ENCODE data around the gene PPP6C. TPM values are rescaled to one million over a fixed set of nuclear protein-coding genes. Genes with fewer than 3 reads are reported as not detected.
"Not testable (repeated sequence)": the region's sequence is repeated elsewhere in the genome, so short reads cannot be mapped to it uniquely, and the experiment has no call there.

Gene PPP6C
- total and polyA plus RNA-seq, 2 experiments from 2014 or later = 31.9 to 46.4 TPM

DNA sequence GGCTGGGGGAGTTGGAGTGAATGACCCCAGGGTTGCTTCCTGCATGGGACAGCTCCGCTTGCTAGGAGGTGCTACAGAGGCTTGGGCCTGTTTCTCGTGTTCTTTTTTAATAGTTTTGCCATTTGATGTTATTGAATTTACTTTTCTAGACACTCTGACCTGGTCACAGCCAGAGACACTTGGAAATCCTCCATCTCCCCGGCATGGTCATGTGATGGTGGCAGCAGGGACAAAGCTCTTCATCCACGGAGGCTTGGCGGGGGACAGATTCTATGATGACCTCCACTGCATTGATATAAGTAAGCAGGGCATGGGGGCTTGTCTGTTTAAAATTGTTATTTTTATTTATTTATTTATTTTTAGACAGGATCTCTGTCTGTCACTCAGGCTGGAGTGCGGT lies 38.2 kb upstream of the PPP6C start (continued):
- no peak for TF ChIP-seq EZH2 (IDR thresholded peaks at IDR 0.05; ENCODE audit: low read depth, unreplicated experiment)
- TF ChIP-seq, protein P1, sequence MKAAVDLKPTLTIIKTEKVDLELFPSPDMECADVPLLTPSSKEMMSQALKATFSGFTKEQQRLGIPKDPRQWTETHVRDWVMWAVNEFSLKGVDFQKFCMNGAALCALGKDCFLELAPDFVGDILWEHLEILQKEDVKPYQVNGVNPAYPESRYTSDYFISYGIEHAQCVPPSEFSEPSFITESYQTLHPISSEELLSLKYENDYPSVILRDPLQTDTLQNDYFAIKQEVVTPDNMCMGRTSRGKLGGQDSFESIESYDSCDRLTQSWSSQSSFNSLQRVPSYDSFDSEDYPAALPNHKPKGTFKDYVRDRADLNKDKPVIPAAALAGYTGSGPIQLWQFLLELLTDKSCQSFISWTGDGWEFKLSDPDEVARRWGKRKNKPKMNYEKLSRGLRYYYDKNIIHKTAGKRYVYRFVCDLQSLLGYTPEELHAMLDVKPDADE (IDR thresholded peaks at IDR 0.05) = no peak
- no peak for TF ChIP-seq POLR2AphosphoS5 (IDR thresholded peaks at IDR 0.05; ENCODE audit: low read depth)

DNA sequence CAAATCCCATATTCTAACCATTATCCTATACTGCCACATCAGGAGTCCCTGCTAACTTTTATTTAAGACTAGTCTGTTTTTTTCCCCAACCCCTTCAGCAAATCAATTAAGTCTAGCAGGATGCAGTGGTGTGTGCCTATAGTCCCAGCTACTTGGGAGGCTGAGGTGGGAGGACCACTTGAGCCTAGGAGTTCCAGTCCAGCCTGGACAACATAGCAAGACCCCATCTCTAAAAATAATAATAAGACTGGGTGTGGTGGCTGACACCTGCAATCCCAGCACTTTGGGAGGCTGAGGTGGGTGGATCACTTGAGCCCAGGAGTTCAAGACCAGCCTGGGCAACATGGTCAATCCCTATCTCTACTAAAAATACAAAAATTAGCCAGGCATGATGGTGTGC lies 35.3 kb upstream of the PPP6C start:
- not testable (repeated sequence) for DNase-seq (ENCODE audit: low spot score); H3K27ac Mint-ChIP-seq; H3K9me2 ChIP-seq (ENCODE audit: insufficient read depth); H3K4me1 Mint-ChIP-seq; H2AFZ ChIP-seq; H3K36me3 ChIP-seq (ENCODE audit: insufficient read depth); H3K4me3 ChIP-seq; H3K27me3 Mint-ChIP-seq (ENCODE audit: insufficient read depth, low read depth, poor library complexity); H3K4me3 Mint-ChIP-seq; H3K4me2 ChIP-seq; H3F3A ChIP-seq (replicated peaks; ENCODE audit: low read depth); H4K20me1 ChIP-seq (replicated peaks; ENCODE audit: insufficient read depth); H3K27me3 ChIP-seq (ENCODE audit: insufficient read depth); H3K27ac ChIP-seq (ENCODE audit: low read depth); H3K4me1 ChIP-seq (ENCODE audit: insufficient read depth); H3K79me2 ChIP-seq (replicated peaks; ENCODE audit: insufficient read depth); H3K9me3 Mint-ChIP-seq; ATAC-seq
- peaks cover 22% of the 10 kb centered on the region for H3K36me3 Mint-ChIP-seq (ENCODE audit: low read depth)

DNA sequence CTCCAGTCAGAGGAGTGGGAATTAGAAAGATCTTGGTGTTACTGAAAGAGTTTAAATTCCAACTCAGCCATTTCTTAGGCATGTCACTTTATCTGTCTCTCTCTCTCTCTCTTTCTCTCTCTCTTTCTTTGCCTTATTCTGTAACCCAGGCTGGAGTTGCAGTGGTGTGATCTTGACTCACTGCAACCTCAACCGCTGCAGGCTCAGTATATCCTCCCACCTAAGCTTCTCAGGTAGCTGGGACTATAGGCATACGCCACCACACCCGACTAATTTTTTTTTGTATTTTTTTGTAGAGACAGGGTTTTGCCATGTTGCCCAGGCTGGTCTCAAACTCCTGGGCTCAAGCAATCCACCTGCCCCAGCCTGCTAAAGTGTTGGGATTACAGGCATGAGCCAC lies 29.0 kb upstream of the PPP6C start:
- DNase-seq (ENCODE audit: low spot score) = no peak
- TF ChIP-seq ZNF331 (CRISPR knock-in tag; IDR thresholded peaks at IDR 0.05; ENCODE audit: low read depth) (no peak), JUNB (IDR thresholded peaks at IDR 0.05; ENCODE audit: unreplicated experiment) (no peak), EZH2 (IDR thresholded peaks at IDR 0.05; ENCODE audit: low read depth, unreplicated experiment) (no peak), NANOG (IDR thresholded peaks at IDR 0.05; ENCODE audit: borderline replicate concordance) (no peak), POLR2AphosphoS5 (IDR thresholded peaks at IDR 0.05; ENCODE audit: low read depth) (no peak), CREB1 (CRISPR knock-in tag; IDR thresholded peaks at IDR 0.05; ENCODE audit: low read depth) (no peak)
- TF ChIP-seq, protein P1 (IDR thresholded peaks at IDR 0.05) = no peak
- TF ChIP-seq, protein P2, sequence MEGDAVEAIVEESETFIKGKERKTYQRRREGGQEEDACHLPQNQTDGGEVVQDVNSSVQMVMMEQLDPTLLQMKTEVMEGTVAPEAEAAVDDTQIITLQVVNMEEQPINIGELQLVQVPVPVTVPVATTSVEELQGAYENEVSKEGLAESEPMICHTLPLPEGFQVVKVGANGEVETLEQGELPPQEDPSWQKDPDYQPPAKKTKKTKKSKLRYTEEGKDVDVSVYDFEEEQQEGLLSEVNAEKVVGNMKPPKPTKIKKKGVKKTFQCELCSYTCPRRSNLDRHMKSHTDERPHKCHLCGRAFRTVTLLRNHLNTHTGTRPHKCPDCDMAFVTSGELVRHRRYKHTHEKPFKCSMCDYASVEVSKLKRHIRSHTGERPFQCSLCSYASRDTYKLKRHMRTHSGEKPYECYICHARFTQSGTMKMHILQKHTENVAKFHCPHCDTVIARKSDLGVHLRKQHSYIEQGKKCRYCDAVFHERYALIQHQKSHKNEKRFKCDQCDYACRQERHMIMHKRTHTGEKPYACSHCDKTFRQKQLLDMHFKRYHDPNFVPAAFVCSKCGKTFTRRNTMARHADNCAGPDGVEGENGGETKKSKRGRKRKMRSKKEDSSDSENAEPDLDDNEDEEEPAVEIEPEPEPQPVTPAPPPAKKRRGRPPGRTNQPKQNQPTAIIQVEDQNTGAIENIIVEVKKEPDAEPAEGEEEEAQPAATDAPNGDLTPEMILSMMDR (conservative IDR thresholded peaks at IDR 0.05; ENCODE audit: low read depth in 2 of 2) = no peak
- TF ChIP-seq, protein P3, sequence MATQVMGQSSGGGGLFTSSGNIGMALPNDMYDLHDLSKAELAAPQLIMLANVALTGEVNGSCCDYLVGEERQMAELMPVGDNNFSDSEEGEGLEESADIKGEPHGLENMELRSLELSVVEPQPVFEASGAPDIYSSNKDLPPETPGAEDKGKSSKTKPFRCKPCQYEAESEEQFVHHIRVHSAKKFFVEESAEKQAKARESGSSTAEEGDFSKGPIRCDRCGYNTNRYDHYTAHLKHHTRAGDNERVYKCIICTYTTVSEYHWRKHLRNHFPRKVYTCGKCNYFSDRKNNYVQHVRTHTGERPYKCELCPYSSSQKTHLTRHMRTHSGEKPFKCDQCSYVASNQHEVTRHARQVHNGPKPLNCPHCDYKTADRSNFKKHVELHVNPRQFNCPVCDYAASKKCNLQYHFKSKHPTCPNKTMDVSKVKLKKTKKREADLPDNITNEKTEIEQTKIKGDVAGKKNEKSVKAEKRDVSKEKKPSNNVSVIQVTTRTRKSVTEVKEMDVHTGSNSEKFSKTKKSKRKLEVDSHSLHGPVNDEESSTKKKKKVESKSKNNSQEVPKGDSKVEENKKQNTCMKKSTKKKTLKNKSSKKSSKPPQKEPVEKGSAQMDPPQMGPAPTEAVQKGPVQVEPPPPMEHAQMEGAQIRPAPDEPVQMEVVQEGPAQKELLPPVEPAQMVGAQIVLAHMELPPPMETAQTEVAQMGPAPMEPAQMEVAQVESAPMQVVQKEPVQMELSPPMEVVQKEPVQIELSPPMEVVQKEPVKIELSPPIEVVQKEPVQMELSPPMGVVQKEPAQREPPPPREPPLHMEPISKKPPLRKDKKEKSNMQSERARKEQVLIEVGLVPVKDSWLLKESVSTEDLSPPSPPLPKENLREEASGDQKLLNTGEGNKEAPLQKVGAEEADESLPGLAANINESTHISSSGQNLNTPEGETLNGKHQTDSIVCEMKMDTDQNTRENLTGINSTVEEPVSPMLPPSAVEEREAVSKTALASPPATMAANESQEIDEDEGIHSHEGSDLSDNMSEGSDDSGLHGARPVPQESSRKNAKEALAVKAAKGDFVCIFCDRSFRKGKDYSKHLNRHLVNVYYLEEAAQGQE (IDR thresholded peaks at IDR 0.05; ENCODE audit: unreplicated experiment) = no peak

More for the DNA sequence above, 29.0 kb upstream of the PPP6C start:
- H3K27me3 Mint-ChIP-seq (ENCODE audit: insufficient read depth, low read depth, poor library complexity) = peaks cover 7% of the 10 kb centered on the region
- Histone ChIP-seq H3K4me3 (no peak overlapping the region), H3K79me2 (replicated peaks; ENCODE audit: insufficient read depth) (no peaks in the 10 kb centered on the region), H4K20me1 (replicated peaks; ENCODE audit: insufficient read depth) (no peaks in the 10 kb centered on the region; the same call in 1 of the 2 replicates), H3K27me3 (ENCODE audit: insufficient read depth) (no peaks in the 10 kb centered on the region), H3K4me1 (ENCODE audit: insufficient read depth) (no peaks in the 10 kb centered on the region), H2AFZ (no peak overlapping the region), H3F3A (replicated peaks; ENCODE audit: low read depth) (peaks cover 3% of the 10 kb centered on the region; the same call in 1 of the 2 replicates), H3K36me3 (ENCODE audit: insufficient read depth) (0 out of 2 replicates have a peak, but pooled peaks cover 9% of the 10 kb centered on the region), H3K9me2 (ENCODE audit: insufficient read depth) (no peaks in the 10 kb centered on the region), H3K4me2 (no peak overlapping the region), H3K27ac (ENCODE audit: low read depth) (no peak overlapping the region)
- H3K9me3 Mint-ChIP-seq = no peaks in the 10 kb centered on the region
- no peak overlapping the region for H3K4me3 Mint-ChIP-seq
- H3K27ac Mint-ChIP-seq = no peak overlapping the region
- ATAC-seq = no peak
- H3K4me1 Mint-ChIP-seq = no peaks in the 10 kb centered on the region
- H3K36me3 Mint-ChIP-seq (ENCODE audit: low read depth) = peaks cover 40% of the 10 kb centered on the region; the same call in 2 of the 3 replicates
